ENCODE measurements around the gene SYT7. TPM values are rescaled to one million over a fixed set of nuclear protein-coding genes. Genes with fewer than 3 reads are reported as not detected.

The SYT7 gene
- polyA plus RNA-seq, 2 of the 4 experiments (the other 2 are of a cell fraction), result 0.37 to 1.0 TPM

DNA sequence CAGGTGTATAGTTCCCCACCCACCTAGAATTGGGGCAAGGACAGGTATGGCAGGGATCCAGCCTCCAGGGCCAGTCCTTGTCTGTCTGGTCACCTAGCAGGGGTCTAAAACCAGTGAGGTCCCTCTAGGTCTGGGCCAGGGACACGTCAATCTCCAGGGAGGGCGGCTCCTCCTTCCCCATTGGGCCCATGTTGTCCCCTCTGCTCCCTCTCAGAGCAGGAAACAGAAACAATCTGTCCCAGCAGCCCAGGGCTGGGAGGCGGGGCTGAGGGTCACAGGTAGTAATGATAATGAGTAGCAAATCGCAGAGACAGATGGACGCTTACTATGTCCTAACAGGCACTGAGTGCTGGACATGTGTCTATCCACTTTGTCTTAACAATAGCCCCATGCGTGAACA, 22.8 kb upstream of the SYT7 start:
- Histone ChIP-seq H3K9me3 (no peaks in the 10 kb centered on the region), H3K4me2 (no peak overlapping the region), H3K4me3 (no peak overlapping the region), H3K27ac (no peak overlapping the region), H3K4me1 (no peaks in the 10 kb centered on the region)
- no peak for ATAC-seq
- 56% methylated on average over 6 of the region's 6 CpGs for WGBS (ENCODE audit: missing lambda C conversion rate)
- no peak for FAIRE-seq
- TF ChIP-seq RCOR1 (IDR thresholded peaks at IDR 0.05; ENCODE audit: low read depth, low read length), result no peak
- no peak for TF ChIP-seq CEBPB (IDR thresholded peaks at IDR 0.05)
- TF ChIP-seq CBX8 (IDR thresholded peaks at IDR 0.05), result no peak
- TF ChIP-seq FOSL2 (IDR thresholded peaks at IDR 0.05), result no peak
- no peak for TF ChIP-seq FOSL2 (CRISPR knock-in tag; IDR thresholded peaks at IDR 0.05)
- TF ChIP-seq ZNF302 (CRISPR knock-in tag; IDR thresholded peaks at IDR 0.05), result no peak
- no peak for TF ChIP-seq HEYL (CRISPR knock-in tag; IDR thresholded peaks at IDR 0.05)
- TF ChIP-seq EHMT2 (IDR thresholded peaks at IDR 0.05; ENCODE audit: low read depth), result no peak
- no peak for TF ChIP-seq HOXA7 (CRISPR knock-in tag; IDR thresholded peaks at IDR 0.05)
- POLR2A ChIA-PET, result no interaction called here
- CTCF ChIA-PET, result no interaction called here
- DNase-seq (ENCODE audit: low read depth in 1 of 2, low spot score in 1 of 2), result no peak

DNA sequence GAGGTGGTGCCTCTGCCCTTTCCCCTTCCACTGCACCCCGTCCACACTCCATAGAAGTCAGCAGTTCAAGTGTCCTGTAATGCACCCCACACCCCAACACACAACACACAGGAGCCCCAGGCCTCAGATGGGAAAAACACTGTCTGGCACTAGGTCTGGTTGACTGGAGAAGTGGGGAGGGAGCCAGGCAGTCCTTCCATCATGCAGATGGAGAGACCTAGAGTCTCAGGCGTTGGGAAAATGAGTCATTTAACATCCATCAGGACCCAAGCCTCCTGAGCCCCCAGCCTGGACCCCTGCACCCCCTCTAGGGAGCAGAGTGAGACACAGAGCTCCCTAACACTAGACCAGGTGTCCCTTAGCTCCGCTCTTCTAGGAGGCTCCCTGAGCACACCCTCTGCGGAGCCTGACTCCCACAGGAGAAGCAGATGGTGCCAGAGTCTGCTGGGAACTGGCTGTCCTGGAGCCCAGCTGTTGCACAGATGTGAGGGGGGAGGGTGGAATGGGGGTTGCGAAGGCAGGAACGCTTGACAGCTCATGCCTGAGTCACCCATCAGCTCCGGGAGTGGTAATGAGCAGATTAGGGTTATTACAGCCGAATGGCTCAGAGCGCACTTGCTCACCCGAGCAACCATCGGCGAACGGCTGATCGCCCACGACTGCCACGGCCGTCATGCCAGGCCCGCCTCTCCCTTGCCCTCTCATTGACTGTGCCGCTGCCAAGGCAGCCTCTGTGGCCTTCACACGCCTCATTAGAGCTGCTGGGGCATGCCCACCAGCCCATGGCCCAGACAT, 22.1 kb upstream of the SYT7 start:
- ATAC-seq, result no peak
- no peak for FAIRE-seq
- TF ChIP-seq, protein P1, sequence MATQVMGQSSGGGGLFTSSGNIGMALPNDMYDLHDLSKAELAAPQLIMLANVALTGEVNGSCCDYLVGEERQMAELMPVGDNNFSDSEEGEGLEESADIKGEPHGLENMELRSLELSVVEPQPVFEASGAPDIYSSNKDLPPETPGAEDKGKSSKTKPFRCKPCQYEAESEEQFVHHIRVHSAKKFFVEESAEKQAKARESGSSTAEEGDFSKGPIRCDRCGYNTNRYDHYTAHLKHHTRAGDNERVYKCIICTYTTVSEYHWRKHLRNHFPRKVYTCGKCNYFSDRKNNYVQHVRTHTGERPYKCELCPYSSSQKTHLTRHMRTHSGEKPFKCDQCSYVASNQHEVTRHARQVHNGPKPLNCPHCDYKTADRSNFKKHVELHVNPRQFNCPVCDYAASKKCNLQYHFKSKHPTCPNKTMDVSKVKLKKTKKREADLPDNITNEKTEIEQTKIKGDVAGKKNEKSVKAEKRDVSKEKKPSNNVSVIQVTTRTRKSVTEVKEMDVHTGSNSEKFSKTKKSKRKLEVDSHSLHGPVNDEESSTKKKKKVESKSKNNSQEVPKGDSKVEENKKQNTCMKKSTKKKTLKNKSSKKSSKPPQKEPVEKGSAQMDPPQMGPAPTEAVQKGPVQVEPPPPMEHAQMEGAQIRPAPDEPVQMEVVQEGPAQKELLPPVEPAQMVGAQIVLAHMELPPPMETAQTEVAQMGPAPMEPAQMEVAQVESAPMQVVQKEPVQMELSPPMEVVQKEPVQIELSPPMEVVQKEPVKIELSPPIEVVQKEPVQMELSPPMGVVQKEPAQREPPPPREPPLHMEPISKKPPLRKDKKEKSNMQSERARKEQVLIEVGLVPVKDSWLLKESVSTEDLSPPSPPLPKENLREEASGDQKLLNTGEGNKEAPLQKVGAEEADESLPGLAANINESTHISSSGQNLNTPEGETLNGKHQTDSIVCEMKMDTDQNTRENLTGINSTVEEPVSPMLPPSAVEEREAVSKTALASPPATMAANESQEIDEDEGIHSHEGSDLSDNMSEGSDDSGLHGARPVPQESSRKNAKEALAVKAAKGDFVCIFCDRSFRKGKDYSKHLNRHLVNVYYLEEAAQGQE (IDR thresholded peaks at IDR 0.05), result no peak
- TF ChIP-seq TP53 (CRISPR knock-in tag; IDR thresholded peaks at IDR 0.05) (no peak), ZC3H11A (IDR thresholded peaks at IDR 0.05) (no peak), CBX8 (IDR thresholded peaks at IDR 0.05) (no peak), ZNF302 (CRISPR knock-in tag; IDR thresholded peaks at IDR 0.05) (no peak), MYC (IDR thresholded peaks at IDR 0.05; ENCODE audit: borderline replicate concordance, low read length) (no peak)
- TF ChIP-seq, protein P2, sequence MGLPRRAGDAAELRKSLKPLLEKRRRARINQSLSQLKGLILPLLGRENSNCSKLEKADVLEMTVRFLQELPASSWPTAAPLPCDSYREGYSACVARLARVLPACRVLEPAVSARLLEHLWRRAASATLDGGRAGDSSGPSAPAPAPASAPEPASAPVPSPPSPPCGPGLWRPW (IDR thresholded peaks at IDR 0.05), result no peak
- TF ChIP-seq, protein P3, sequence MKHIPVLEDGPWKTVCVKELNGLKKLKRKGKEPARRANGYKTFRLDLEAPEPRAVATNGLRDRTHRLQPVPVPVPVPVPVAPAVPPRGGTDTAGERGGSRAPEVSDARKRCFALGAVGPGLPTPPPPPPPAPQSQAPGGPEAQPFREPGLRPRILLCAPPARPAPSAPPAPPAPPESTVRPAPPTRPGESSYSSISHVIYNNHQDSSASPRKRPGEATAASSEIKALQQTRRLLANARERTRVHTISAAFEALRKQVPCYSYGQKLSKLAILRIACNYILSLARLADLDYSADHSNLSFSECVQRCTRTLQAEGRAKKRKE (CRISPR knock-in tag; IDR thresholded peaks at IDR 0.05; ENCODE audit: low read depth), result no peak
- Histone ChIP-seq H3K9me3 (no peaks in the 10 kb centered on the region), H3K4me1 (no peaks in the 10 kb centered on the region), H3K4me3 (no peak overlapping the region), H3K4me2 (no peak overlapping the region), H3K27ac (no peak overlapping the region)
- 50% methylated on average over 13 of the region's 20 CpGs for WGBS (ENCODE audit: missing lambda C conversion rate)
- no peak for DNase-seq (ENCODE audit: low read depth in 1 of 2, low spot score in 1 of 2)
- ChIA-PET POLR2A (no interaction called here), CTCF (interaction anchor here (0.8 to 2.6 kb wide), 2 partner anchors 25 to 37 kb away, joined by 3 to 8 read pairs; no protein-coding TSS in a partner anchor)

DNA sequence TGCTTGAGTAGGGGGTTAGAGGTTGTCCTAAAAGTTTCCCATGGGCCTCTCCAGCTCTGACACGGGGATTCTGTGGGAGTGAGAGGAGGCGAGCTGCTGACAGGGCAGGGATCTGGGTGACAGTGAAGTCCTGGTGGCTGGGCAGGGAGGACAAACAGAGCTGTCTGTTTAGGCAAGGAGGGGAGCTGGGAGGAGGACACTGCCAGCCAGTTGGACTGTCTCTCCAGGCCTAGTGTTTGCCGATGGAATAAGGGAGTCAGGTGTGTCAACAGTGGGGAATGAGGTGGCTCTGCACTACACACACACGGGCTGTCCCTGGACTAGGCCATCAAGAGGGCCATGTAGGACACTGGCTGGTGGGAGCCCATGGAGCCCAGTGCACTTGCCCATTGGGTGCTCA, 20.6 kb upstream of the SYT7 start:
- no peak for FAIRE-seq
- Histone ChIP-seq H3K27ac (no peak overlapping the region), H3K4me1 (no peaks in the 10 kb centered on the region), H3K4me3 (no peak overlapping the region), H3K4me2 (no peak overlapping the region), H3K9me3 (no peaks in the 10 kb centered on the region)
- ATAC-seq, result no peak; a peak in 1 of 6 replicates
- ChIA-PET CTCF (interaction anchor here (0.8 to 2.6 kb wide), 4 partner anchors 13 to 27 kb away, joined by 3 to 8 read pairs (median 4); no protein-coding TSS in a partner anchor), POLR2A (no interaction called here)
- no peak for DNase-seq (ENCODE audit: low read depth in 1 of 2, low spot score in 1 of 2)
- WGBS (ENCODE audit: missing lambda C conversion rate), result 50% methylated on average over 4 of the region's 4 CpGs
- TF ChIP-seq SMC3 (IDR thresholded peaks at IDR 0.05) (no peak), BHLHE40 (IDR thresholded peaks at IDR 0.05; ENCODE audit: low read depth, low read length) (no peak), POLR2A (IDR thresholded peaks at IDR 0.05; ENCODE audit: low read length) (no peak), ZNF302 (CRISPR knock-in tag; IDR thresholded peaks at IDR 0.05) (no peak), HEYL (CRISPR knock-in tag; IDR thresholded peaks at IDR 0.05) (no peak), EP300 (IDR thresholded peaks at IDR 0.05) (no peak), FOSL2 (IDR thresholded peaks at IDR 0.05) (no peak), FOSL2 (CRISPR knock-in tag; IDR thresholded peaks at IDR 0.05) (no peak), HOXB13 (CRISPR knock-in tag; IDR thresholded peaks at IDR 0.05; ENCODE audit: low read depth) (no peak), MAZ (IDR thresholded peaks at IDR 0.05; ENCODE audit: borderline replicate concordance, low read depth, low read length) (no peak), HOXA7 (CRISPR knock-in tag; IDR thresholded peaks at IDR 0.05) (no peak), RAD21 (conservative IDR thresholded peaks at IDR 0.05 in 1 of 2, IDR thresholded peaks at IDR 0.05 in 1 of 2) (no peak), JUN (IDR thresholded peaks at IDR 0.05) (no peak)
- TF ChIP-seq, protein P3 (CRISPR knock-in tag; IDR thresholded peaks at IDR 0.05; ENCODE audit: low read depth), result no peak
- TF ChIP-seq, protein P4, sequence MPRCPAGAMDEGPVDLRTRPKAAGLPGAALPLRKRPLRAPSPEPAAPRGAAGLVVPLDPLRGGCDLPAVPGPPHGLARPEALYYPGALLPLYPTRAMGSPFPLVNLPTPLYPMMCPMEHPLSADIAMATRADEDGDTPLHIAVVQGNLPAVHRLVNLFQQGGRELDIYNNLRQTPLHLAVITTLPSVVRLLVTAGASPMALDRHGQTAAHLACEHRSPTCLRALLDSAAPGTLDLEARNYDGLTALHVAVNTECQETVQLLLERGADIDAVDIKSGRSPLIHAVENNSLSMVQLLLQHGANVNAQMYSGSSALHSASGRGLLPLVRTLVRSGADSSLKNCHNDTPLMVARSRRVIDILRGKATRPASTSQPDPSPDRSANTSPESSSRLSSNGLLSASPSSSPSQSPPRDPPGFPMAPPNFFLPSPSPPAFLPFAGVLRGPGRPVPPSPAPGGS (IDR thresholded peaks at IDR 0.05), result no peak
- TF ChIP-seq, protein P5, sequence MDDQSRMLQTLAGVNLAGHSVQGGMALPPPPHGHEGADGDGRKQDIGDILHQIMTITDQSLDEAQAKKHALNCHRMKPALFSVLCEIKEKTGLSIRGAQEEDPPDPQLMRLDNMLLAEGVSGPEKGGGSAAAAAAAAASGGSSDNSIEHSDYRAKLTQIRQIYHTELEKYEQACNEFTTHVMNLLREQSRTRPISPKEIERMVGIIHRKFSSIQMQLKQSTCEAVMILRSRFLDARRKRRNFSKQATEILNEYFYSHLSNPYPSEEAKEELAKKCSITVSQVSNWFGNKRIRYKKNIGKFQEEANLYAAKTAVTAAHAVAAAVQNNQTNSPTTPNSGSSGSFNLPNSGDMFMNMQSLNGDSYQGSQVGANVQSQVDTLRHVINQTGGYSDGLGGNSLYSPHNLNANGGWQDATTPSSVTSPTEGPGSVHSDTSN (IDR thresholded peaks at IDR 0.05), result no peak
